Measurements from ENCODE around the gene GBX1. TPM values are rescaled to one million over a fixed set of nuclear protein-coding genes. Genes with fewer than 3 reads are reported as not detected.

Gene GBX1
- total RNA-seq, 1 experiment from 2014 or later = not detected

DNA sequence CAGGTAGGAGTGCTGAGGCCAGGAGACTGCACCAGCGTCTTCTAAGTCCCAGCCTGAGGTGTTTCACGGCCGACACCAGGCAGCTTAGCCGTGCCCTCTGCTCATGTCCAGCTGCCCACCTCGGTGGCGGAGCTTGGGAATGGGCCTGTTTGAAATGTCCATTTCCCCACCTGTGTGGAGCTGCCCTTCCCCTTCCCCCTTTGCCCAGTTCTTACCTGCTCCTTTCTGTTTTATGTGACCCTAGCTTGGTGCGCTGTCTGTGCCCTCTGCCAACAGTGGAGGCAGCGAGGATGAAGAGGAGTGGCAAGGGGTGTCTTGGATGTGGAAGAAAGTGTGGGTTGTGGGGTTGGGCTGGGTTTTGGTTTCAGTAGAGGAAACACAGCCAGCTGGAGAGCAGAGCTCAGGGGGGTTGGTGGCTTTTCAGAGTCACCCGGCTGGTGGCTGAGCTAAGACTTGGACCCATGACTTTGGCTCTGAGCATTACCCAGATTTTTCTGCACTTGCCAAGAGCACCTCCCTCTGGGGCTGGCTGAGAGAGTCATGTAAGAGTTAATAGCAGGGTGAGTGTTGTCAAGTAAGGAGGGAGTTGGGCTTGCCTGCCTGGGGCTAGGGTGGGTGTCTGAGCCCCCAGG, 37.4 kb downstream of the GBX1 start:
- no peak overlapping the region for H2BK5ac ChIP-seq (ENCODE audit: insufficient read length, low read length)
- Mint-ChIP-seq H3K4me1 (peaks cover 5 to 12% of the 10 kb centered on the region in 2 experiments), H3K9me3 (no peaks in the 10 kb centered on the region; a peak in 1 of 5 replicates), H3K4me3 (no peak overlapping the region), H3K36me3 (ENCODE audit: insufficient read depth in 1 of 3, low read depth in 3 of 3) (peaks cover 23 to 52% (median 27%) of the 10 kb centered on the region in 3 experiments), H3K27ac (peak overlapping the region in 1 of 3 experiments; percentile 74; a peak in 1 of 7 replicates), H3K27me3 (ENCODE audit: low read depth) (peaks cover 10% of the 10 kb centered on the region)
- H3K9ac ChIP-seq (ENCODE audit: extremely low read depth, insufficient read length, low read length) = no peak overlapping the region
- H3T11ph ChIP-seq (ENCODE audit: low read length) = no peak overlapping the region
- no peak overlapping the region for H3K18ac ChIP-seq (ENCODE audit: insufficient read length, low read depth, low read length)
- no peak overlapping the region for H3K27ac ChIP-seq (ENCODE audit: insufficient read length, low read depth, low read length)
- no peak overlapping the region for H2AFZ ChIP-seq (ENCODE audit: low read length)
- no peaks in the 10 kb centered on the region for H3K27me3 ChIP-seq (ENCODE audit: insufficient read depth, low read length)
- no peak overlapping the region for H2AK5ac ChIP-seq (ENCODE audit: insufficient read length, low read length)
- no peak overlapping the region for H3K14ac ChIP-seq (ENCODE audit: insufficient read depth, low read length)
- no peak overlapping the region for H4K91ac ChIP-seq (ENCODE audit: insufficient read length, low read depth, low read length)
- no peak overlapping the region for H2BK20ac ChIP-seq (ENCODE audit: low read depth, low read length, poor library complexity, severe bottlenecking)
- H3K4me1 ChIP-seq (ENCODE audit: insufficient read depth, low read length) = peaks cover 2% of the 10 kb centered on the region; the same call in 1 of the 2 replicates
- H3K79me2 ChIP-seq (ENCODE audit: insufficient read depth, low read length) = no peaks in the 10 kb centered on the region
- H2BK12ac ChIP-seq (ENCODE audit: insufficient read length, low read depth, low read length) = no peak overlapping the region
- no peaks in the 10 kb centered on the region for H3K9me3 ChIP-seq (ENCODE audit: control insufficient read depth, low read depth, low read length)
- H3K56ac ChIP-seq (ENCODE audit: insufficient read length, low read depth, low read length) = no peak overlapping the region
- H3K4me2 ChIP-seq (ENCODE audit: insufficient read depth, insufficient read length, low read length) = no peak overlapping the region
- no CpG with 5 or more reads among the region's 9 CpGs for WGBS (ENCODE audit: extremely low coverage, insufficient read length, low lambda C conversion rate)
- no peak overlapping the region for H3K23ac ChIP-seq (ENCODE audit: insufficient read length, low read depth, low read length)
- no peak overlapping the region for H4K8ac ChIP-seq (replicated peaks; ENCODE audit: insufficient read length, low read depth, low read length)
- DNase-seq = no peak
- H2BK120ac ChIP-seq (ENCODE audit: low read depth, low read length, poor library complexity, severe bottlenecking) = no peak overlapping the region
- H3K4ac ChIP-seq (ENCODE audit: low read depth, low read length) = no peak overlapping the region
- no peak for TF ChIP-seq CTCF (conservative IDR thresholded peaks at IDR 0.05)
- no peak overlapping the region for H2BK15ac ChIP-seq (ENCODE audit: low read depth, low read length)
- no peaks in the 10 kb centered on the region for H3K79me1 ChIP-seq (ENCODE audit: insufficient read depth, low read depth, low read length, poor library complexity, severe bottlenecking)
- peaks cover 10% of the 10 kb centered on the region for H3K23me2 ChIP-seq (ENCODE audit: insufficient read length, low read depth, low read length, poor library complexity, severe bottlenecking)
- H4K20me1 ChIP-seq (ENCODE audit: control insufficient read depth, insufficient read depth, insufficient read length) = no peaks in the 10 kb centered on the region
- H4K5ac ChIP-seq (ENCODE audit: insufficient read length, low read depth, low read length) = no peak overlapping the region
